OCI-LY3 (cell line): ENCODE data around the gene ASRGL1.

Experiments used
- H2AFZ ChIP-seq: fragments of 200-600, 300-600 bp; shearing (Covaris generic); 2 replicates; pipeline ENCODE4 v1.6.0; 2014; ENCODE audit warnings: antibody characterized with exemption, low read depth, low read length
- H3K27ac ChIP-seq: fragments of 200-600, 300-600 bp; sonication (generic); 2 replicates; pipeline ENCODE4 v1.5.1; 2014; ENCODE audit warnings: mild to moderate bottlenecking, low read length, moderate library complexity, mixed read lengths
- H3K27me3 ChIP-seq: fragments of 200-600, 300-600 bp; sonication (generic); 2 replicates; pipeline ENCODE4 v1.6.1; 2014; ENCODE audit warnings: low read depth, low read length, mixed read lengths
- H3K36me3 ChIP-seq: fragments of 200-600, 300-600 bp; sonication (generic); replicated peaks from 2 replicates; pipeline ENCODE3; 2014; ENCODE audit warnings: low read depth, low read length, mixed read lengths
- H3K4me1 ChIP-seq: fragments of 300-600, 200-600 bp; sonication (generic); 2 replicates; pipeline ENCODE4 v1.6.1; 2014; ENCODE audit warnings: low read length, mixed read lengths
- H3K4me2 ChIP-seq: fragments of 200-600, 300-600 bp; sonication (generic); 2 replicates; pipeline ENCODE4 v1.6.1; 2014; ENCODE audit warnings: low read length, mixed read lengths
- H3K4me3 ChIP-seq: fragments of 300-600, 200-600 bp; sonication (generic); 2 replicates; pipeline ENCODE4 v1.5.1; 2014; ENCODE audit warnings: antibody characterized with exemption, mild to moderate bottlenecking, low read length, moderate library complexity
- H3K79me2 ChIP-seq: fragments of 300-600, 200-600 bp; shearing (Covaris generic); 2 replicates; pipeline ENCODE4 v1.6.1; 2014; ENCODE audit warnings: mild to moderate bottlenecking, low read length, mixed read lengths
- H3K9ac ChIP-seq: fragments of 300-600, 200-600 bp; shearing (Covaris generic); 2 replicates; pipeline ENCODE4 v1.6.0; 2014; ENCODE audit warnings: mild to moderate bottlenecking, low read length, moderate library complexity
- H3K9me3 ChIP-seq: fragments of 200-600, 300-600 bp; shearing (Covaris generic); 2 replicates; pipeline ENCODE4 v1.6.1; 2014; ENCODE audit warnings: low read length, mixed read lengths; ENCODE audit not compliant: insufficient read depth
- H4K20me1 ChIP-seq: fragments of 200-600, 300-600 bp; sonication (generic); 2 replicates; pipeline ENCODE4 v1.6.1; 2016; ENCODE audit warnings: low read length, mixed read lengths; ENCODE audit not compliant: insufficient read depth
- EZH2phosphoT487 ChIP-seq: fragments of 200-600 bp; shearing (Covaris generic); IDR thresholded peaks from 2 replicates; pipeline ENCODE4 v1.6.1; 2018; ENCODE audit warnings: antibody characterized with exemption, mixed run types, low read depth
- TF ChIP-seq, protein P1 (sequence below): fragments of 200-600, 300-600 bp; sonication (generic); IDR thresholded peaks from 2 replicates; pipeline ENCODE4 v1.5.1; 2014; ENCODE audit warnings: antibody characterized with exemption, low read length, low read depth

Gene ASRGL1

GRCh38 chr11:62410972-62411371, 73.7 kb downstream of the ASRGL1 start:
- no peak overlapping the region for H2AFZ ChIP-seq

GRCh38 chr11:62411524-62411923, 74.3 kb downstream of the ASRGL1 start:
- Histone ChIP-seq H3K36me3 (no peaks in the 10 kb centered on the region), H4K20me1 (no peaks in the 10 kb centered on the region), H3K27me3 (0 out of 2 replicates have a peak, but pooled peaks cover 2% of the 10 kb centered on the region), H3K9ac (no peak overlapping the region), H3K4me3 (no peak overlapping the region), H2AFZ (no peak overlapping the region), H3K4me1 (peaks cover 4% of the 10 kb centered on the region), H3K27ac (no peak overlapping the region), H3K4me2 (no peak overlapping the region), H3K79me2 (no peaks in the 10 kb centered on the region), H3K9me3 (no peaks in the 10 kb centered on the region)
- TF ChIP-seq, protein P1, sequence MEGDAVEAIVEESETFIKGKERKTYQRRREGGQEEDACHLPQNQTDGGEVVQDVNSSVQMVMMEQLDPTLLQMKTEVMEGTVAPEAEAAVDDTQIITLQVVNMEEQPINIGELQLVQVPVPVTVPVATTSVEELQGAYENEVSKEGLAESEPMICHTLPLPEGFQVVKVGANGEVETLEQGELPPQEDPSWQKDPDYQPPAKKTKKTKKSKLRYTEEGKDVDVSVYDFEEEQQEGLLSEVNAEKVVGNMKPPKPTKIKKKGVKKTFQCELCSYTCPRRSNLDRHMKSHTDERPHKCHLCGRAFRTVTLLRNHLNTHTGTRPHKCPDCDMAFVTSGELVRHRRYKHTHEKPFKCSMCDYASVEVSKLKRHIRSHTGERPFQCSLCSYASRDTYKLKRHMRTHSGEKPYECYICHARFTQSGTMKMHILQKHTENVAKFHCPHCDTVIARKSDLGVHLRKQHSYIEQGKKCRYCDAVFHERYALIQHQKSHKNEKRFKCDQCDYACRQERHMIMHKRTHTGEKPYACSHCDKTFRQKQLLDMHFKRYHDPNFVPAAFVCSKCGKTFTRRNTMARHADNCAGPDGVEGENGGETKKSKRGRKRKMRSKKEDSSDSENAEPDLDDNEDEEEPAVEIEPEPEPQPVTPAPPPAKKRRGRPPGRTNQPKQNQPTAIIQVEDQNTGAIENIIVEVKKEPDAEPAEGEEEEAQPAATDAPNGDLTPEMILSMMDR = no peak
- no peak for TF ChIP-seq EZH2phosphoT487

More at GRCh38 chr11:62410972-62411371, 73.7 kb downstream of the ASRGL1 start:
- Histone ChIP-seq H3K9me3 (no peaks in the 10 kb centered on the region), H3K79me2 (no peaks in the 10 kb centered on the region), H3K36me3 (no peaks in the 10 kb centered on the region), H3K4me2 (no peak overlapping the region), H3K27ac (no peak overlapping the region), H3K4me3 (no peak overlapping the region), H3K9ac (no peak overlapping the region), H3K27me3 (peaks cover 2% of the 10 kb centered on the region), H3K4me1 (peaks cover 4% of the 10 kb centered on the region), H4K20me1 (no peaks in the 10 kb centered on the region)
- TF ChIP-seq, protein P1 = no peak
- no peak for TF ChIP-seq EZH2phosphoT487

GRCh38 chr11:62413060-62413696, 75.9 kb downstream of the ASRGL1 start:
- H3K9me3 ChIP-seq = no peaks in the 10 kb centered on the region
- H3K36me3 ChIP-seq = no peaks in the 10 kb centered on the region
- 0 out of 2 replicates have a peak, but pooled peaks cover 2% of the 10 kb centered on the region for H3K27me3 ChIP-seq
- no peaks in the 10 kb centered on the region for H4K20me1 ChIP-seq
- H2AFZ ChIP-seq = no peak overlapping the region
- H3K4me3 ChIP-seq = no peak overlapping the region
- H3K9ac ChIP-seq = no peak overlapping the region
- H3K27ac ChIP-seq = no peak overlapping the region
- no peaks in the 10 kb centered on the region for H3K79me2 ChIP-seq
- peaks cover 4% of the 10 kb centered on the region for H3K4me1 ChIP-seq
- H3K4me2 ChIP-seq = no peak overlapping the region
- TF ChIP-seq, protein P1 = no peak

DNA sequence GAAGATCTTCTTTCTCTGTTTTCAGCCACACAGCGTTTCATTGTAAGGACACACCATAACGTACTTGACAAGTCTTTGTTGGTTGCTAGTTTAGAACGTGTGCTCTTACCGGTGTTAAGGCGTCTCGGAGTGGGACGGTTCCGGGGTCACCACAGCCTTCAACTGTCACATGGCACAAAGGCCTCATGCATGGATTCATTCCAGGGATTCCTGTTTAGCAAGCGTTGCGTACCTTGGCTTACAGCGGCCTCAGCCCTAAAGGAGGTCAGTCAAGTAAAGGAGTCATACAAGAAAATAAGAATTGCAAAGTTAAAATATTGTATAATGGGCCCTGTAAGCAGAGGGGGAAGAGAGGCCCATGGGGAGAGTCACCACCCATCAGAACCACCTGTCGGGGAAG, 79.3 kb downstream of the ASRGL1 start:
- H3K27ac ChIP-seq = no peak overlapping the region
- H3K4me3 ChIP-seq = no peak overlapping the region
- H4K20me1 ChIP-seq = no peaks in the 10 kb centered on the region
- TF ChIP-seq, protein P1 = no peak
- TF ChIP-seq EZH2phosphoT487 = no peak
- H3K9me3 ChIP-seq = no peaks in the 10 kb centered on the region
- H3K79me2 ChIP-seq = no peaks in the 10 kb centered on the region
- H3K4me2 ChIP-seq = no peak overlapping the region
- no peaks in the 10 kb centered on the region for H3K36me3 ChIP-seq
- no peak overlapping the region for H2AFZ ChIP-seq
- H3K27me3 ChIP-seq = 0 out of 2 replicates have a peak, but pooled peaks cover 2% of the 10 kb centered on the region
- H3K9ac ChIP-seq = no peak overlapping the region
- peaks cover 4% of the 10 kb centered on the region for H3K4me1 ChIP-seq
